Uterus (tissue), 4 donors: ENCODE results near the gene PSG4. TPM values are rescaled to one million over a fixed set of nuclear protein-coding genes. Genes with fewer than 3 reads are reported as not detected.
"Not testable (repeated sequence)": the region's sequence is repeated elsewhere in the genome, so short reads cannot be mapped to it uniquely, and the experiment has no call there.

ENCODE experiments used
- DNase-seq, 2 donors: peaks; one replicate each; pipeline ENCODE4 v3.0.0-alpha.2; 2019 to 2020
- H3K27ac ChIP-seq, 2 donors: fragments of 200-600 bp; sonication (generic); 1 replicate in 1 of 2; 2 replicates in 1 of 2; pipeline ENCODE4 v1.5.1; 2016 to 2018
- H3K27me3 ChIP-seq, 2 donors: fragments of 200-600 bp; sonication (generic); one replicate each; pipeline ENCODE4 v1.5.1; 2018 to 2019; ENCODE audit warnings: control low read depth in 1 of 2
- H3K36me3 ChIP-seq, 2 donors: fragments of 200-600 bp; sonication (generic); one replicate each; pipeline ENCODE4 v1.5.1; 2019; ENCODE audit warnings: control low read depth in 1 of 2
- H3K4me1 ChIP-seq, 2 donors: fragments of 200-600 bp; sonication (generic); one replicate each; pipeline ENCODE4 v1.5.1; 2018 to 2019; ENCODE audit warnings: control low read depth in 1 of 2
- H3K4me3 ChIP-seq, 2 donors: fragments of 200-600 bp; sonication (generic); 1 replicate in 1 of 2; 2 replicates in 1 of 2; pipeline ENCODE4 v1.5.1; 2018 to 2019; ENCODE audit warnings: mild to moderate bottlenecking in 1 of 2
- H3K9me3 ChIP-seq, 2 donors: fragments of 200-600 bp; sonication (generic); one replicate each; pipeline ENCODE4 v1.5.1; 2019; ENCODE audit warnings: control low read depth in 1 of 2
- POLR2A ChIP-seq, 2 donors: fragments of 450-650 bp; IDR thresholded peaks; one replicate each; pipeline ENCODE4 v1.6.1; 2016; ENCODE audit warnings: antibody characterized with exemption in 2 of 2, mild to moderate bottlenecking in 1 of 2, moderate library complexity in 1 of 2
- intact Hi-C: fragments of 100-400 bp; cut with DNase I; formaldehyde crosslinking; loops from one replicate; pipeline ENCODE4 v1.15.1; 2023; ENCODE audit warnings: low total_unique reads
- total RNA-seq, 4 donors: library from RNA; depleted of rRNA in 3 of 4; stranded (reverse); fragments of >200 nt in 3 of 4; gene quantifications; one replicate each; pipeline versions ENCODE4 v1.1.0 to v1.2.4, GENCODE V29; 2014 to 2023
- donor health status: DM: yes; HTN: yes; CAD: no.

The PSG4 gene
- not detected for total RNA-seq

GRCh38 chr19:43205471-43206105 lies at the start of gene PSG4:
PSG4 (minus strand) TSS chr19:43205638; CDS start chr19:43205536, 102 bp downstream.
- H3K36me3 ChIP-seq, intact Hi-C loops, H3K4me1 ChIP-seq, H3K27ac ChIP-seq, H3K27me3 ChIP-seq, DNase-seq, H3K4me3 ChIP-seq, H3K9me3 ChIP-seq: not testable (repeated sequence)

- H3K36me3 ChIP-seq, H3K4me1 ChIP-seq, H3K27me3 ChIP-seq, H3K27ac ChIP-seq, H3K9me3 ChIP-seq, H3K4me3 ChIP-seq, intact Hi-C loops, DNase-seq: not testable (repeated sequence)
Observed at GRCh38 chr19:43251428-43251827, 46.0 kb upstream of the PSG4 start.

- H3K27ac ChIP-seq, intact Hi-C loops, H3K9me3 ChIP-seq, H3K4me3 ChIP-seq, H3K4me1 ChIP-seq, DNase-seq, H3K36me3 ChIP-seq, H3K27me3 ChIP-seq: not testable (repeated sequence)
Observed at GRCh38 chr19:43250296-43250695, 44.9 kb upstream of the PSG4 start.

GRCh38 chr19:43248635-43249002 lies 43.2 kb upstream of the PSG4 start:
- H3K9me3 ChIP-seq, H3K27me3 ChIP-seq, H3K27ac ChIP-seq, H3K36me3 ChIP-seq, DNase-seq, H3K4me3 ChIP-seq, H3K4me1 ChIP-seq, intact Hi-C loops: not testable (repeated sequence)

- H3K4me3 ChIP-seq, H3K27me3 ChIP-seq, H3K4me1 ChIP-seq, H3K9me3 ChIP-seq, intact Hi-C loops, DNase-seq, H3K27ac ChIP-seq, H3K36me3 ChIP-seq: not testable (repeated sequence)
Observed at GRCh38 chr19:43247243-43247880, 41.9 kb upstream of the PSG4 start.

GRCh38 chr19:43245848-43246247 lies 40.4 kb upstream of the PSG4 start:
- DNase-seq, H3K27ac ChIP-seq, H3K4me3 ChIP-seq, H3K36me3 ChIP-seq, intact Hi-C loops, H3K4me1 ChIP-seq, H3K9me3 ChIP-seq, H3K27me3 ChIP-seq: not testable (repeated sequence)

GRCh38 chr19:43242211-43242610 lies 36.8 kb upstream of the PSG4 start:
- H3K27ac ChIP-seq, intact Hi-C loops, H3K36me3 ChIP-seq, H3K4me1 ChIP-seq, DNase-seq, H3K9me3 ChIP-seq, H3K27me3 ChIP-seq, H3K4me3 ChIP-seq: not testable (repeated sequence)

- intact Hi-C loops, H3K27me3 ChIP-seq, H3K9me3 ChIP-seq, H3K27ac ChIP-seq, H3K36me3 ChIP-seq, H3K4me1 ChIP-seq, H3K4me3 ChIP-seq, DNase-seq: not testable (repeated sequence)
Observed at GRCh38 chr19:43238213-43238612, 32.8 kb upstream of the PSG4 start.

- H3K4me1 ChIP-seq, H3K27me3 ChIP-seq, H3K4me3 ChIP-seq, intact Hi-C loops, H3K27ac ChIP-seq, H3K9me3 ChIP-seq, H3K36me3 ChIP-seq, DNase-seq: not testable (repeated sequence)
Observed at GRCh38 chr19:43235686-43236085, 30.2 kb upstream of the PSG4 start.

- Histone ChIP-seq H3K4me1 (no peaks in the 10 kb centered on the region), H3K27me3 (no peaks in the 10 kb centered on the region), H3K9me3 (no peaks in the 10 kb centered on the region), H3K4me3 (no peak overlapping the region), H3K36me3 (no peaks in the 10 kb centered on the region), H3K27ac (no peak overlapping the region)
- TF ChIP-seq POLR2A (IDR thresholded peaks at IDR 0.05): no peak
- intact Hi-C loops: no loop called here
- DNase-seq: no peak
Observed at GRCh38 chr19:43229315-43229714, 23.9 kb upstream of the PSG4 start.

- DNase-seq, H3K4me1 ChIP-seq, H3K9me3 ChIP-seq, H3K27me3 ChIP-seq, intact Hi-C loops, H3K27ac ChIP-seq, H3K36me3 ChIP-seq, H3K4me3 ChIP-seq: not testable (repeated sequence)
Observed at GRCh38 chr19:43228730-43229129, 23.3 kb upstream of the PSG4 start.

- H3K36me3 ChIP-seq, H3K4me1 ChIP-seq, DNase-seq, intact Hi-C loops, H3K4me3 ChIP-seq, H3K27me3 ChIP-seq, H3K27ac ChIP-seq, H3K9me3 ChIP-seq: not testable (repeated sequence)
Observed at GRCh38 chr19:43226986-43227385, 21.5 kb upstream of the PSG4 start.
